T-cell (primary cell): ENCODE measurements around the gene LAG3. TPM values are rescaled to one million over a fixed set of nuclear protein-coding genes. Genes with fewer than 3 reads are reported as not detected.
A peak's percentile ranks its signal among the peaks of the same experiment; 100 is the strongest.

Experiments
- ATAC-seq, 4 experiments: fragments of 200-7000 bp in 3 of 4; fragments of 150-1000 bp in 1 of 4; cut with Tn5 transposase; replicated peaks in 1 of 4; 1 replicate in 3 of 4; 2 replicates in 1 of 4; pipeline ENCODE4 v1.10.0; 2021; ENCODE audit warnings: moderate library complexity in 3 of 4, mild to moderate bottlenecking in 2 of 4, moderate number of reproducible peaks in 1 of 4
- CTCF ChIA-PET, 2 donors: fragments of 300-600 bp; sonication (Branson Sonifier 250); formaldehyde crosslinking; loops; one replicate each; lab custom pipeline; 2022; ENCODE audit warnings: antibody characterized with exemption in 2 of 2; lab: Charles Lee
- POLR2A ChIA-PET, 2 donors: fragments of 300-600 bp; sonication (Branson Sonifier 250); formaldehyde crosslinking; loops; one replicate each; lab custom pipeline; 2022; ENCODE audit warnings: antibody characterized with exemption in 2 of 2; lab: Charles Lee
- DNase-seq, 35 experiments: peaks; one replicate each; pipeline versions ENCODE4 v3.0.0 to v3.0.0-alpha.2; 2013 to 2023
- H3K27ac ChIP-seq: one replicate; pipeline ENCODE4 v1.5.1; 2013; ENCODE audit warnings: low read length
- H3K27me3 ChIP-seq, 2 experiments: replicated peaks in 1 of 2; 1 replicate in 1 of 2; 2 replicates in 1 of 2; pipeline versions ENCODE4 v1.6.1 to v1.7.0; 2013; ENCODE audit warnings: low read length in 1 of 2, mixed read lengths in 1 of 2; ENCODE audit not compliant: control insufficient read depth in 2 of 2, insufficient read depth in 2 of 2; ENCODE audit errors: extremely low read depth in 1 of 2
- H3K36me3 ChIP-seq, 2 donors: 1 replicate in 1 of 2; 2 replicates in 1 of 2; pipeline versions ENCODE4 v1.6.1 to v1.7.0; 2013; ENCODE audit warnings: low read length in 1 of 2; ENCODE audit not compliant: control insufficient read depth in 2 of 2, insufficient read depth in 1 of 2; ENCODE audit errors: extremely low read depth in 1 of 2
- H3K4me1 ChIP-seq, 2 experiments: 1 replicate in 1 of 2; 2 replicates in 1 of 2; pipeline versions ENCODE4 v1.6.1 to v1.7.0; 2013; ENCODE audit warnings: low read length in 2 of 2, mixed read lengths in 1 of 2; ENCODE audit not compliant: insufficient read depth in 2 of 2, control insufficient read depth in 1 of 2; ENCODE audit errors: extremely low read depth in 1 of 2
- H3K4me3 ChIP-seq, 2 donors: 1 replicate in 1 of 2; 2 replicates in 1 of 2; pipeline versions ENCODE4 v1.5.1 to v1.7.0; 2013; ENCODE audit warnings: mild to moderate bottlenecking in 2 of 2, low read length in 1 of 2, moderate library complexity in 1 of 2; ENCODE audit not compliant: control insufficient read depth in 1 of 2; ENCODE audit errors: extremely low read depth in 1 of 2
- H3K9me3 ChIP-seq: 2 replicates; pipeline ENCODE4 v1.7.0; 2013
- H3K27ac Mint-ChIP-seq, 2 donors: one replicate each; pipeline ENCODE4 v1.8.0; 2020 to 2021; ENCODE audit warnings: mild to moderate bottlenecking in 2 of 2, mixed read lengths in 2 of 2
- H3K27me3 Mint-ChIP-seq, 2 donors: one replicate each; pipeline ENCODE4 v1.8.0; 2021 to 2022; ENCODE audit warnings: mixed read lengths in 2 of 2
- H3K36me3 Mint-ChIP-seq: one replicate; pipeline ENCODE4 v1.8.0; 2021; ENCODE audit warnings: mixed read lengths
- H3K4me1 Mint-ChIP-seq, 3 donors: one replicate each; pipeline ENCODE4 v1.8.0; 2020 to 2022; ENCODE audit warnings: mixed read lengths in 3 of 3, mild to moderate bottlenecking in 1 of 3
- H3K4me3 Mint-ChIP-seq, 3 donors: one replicate each; pipeline ENCODE4 v1.8.0; 2020 to 2022; ENCODE audit warnings: mild to moderate bottlenecking in 3 of 3, mixed read lengths in 3 of 3, moderate library complexity in 3 of 3
- H3K9me3 Mint-ChIP-seq, 3 donors: one replicate each; pipeline ENCODE4 v1.8.0; 2020 to 2022; ENCODE audit warnings: mixed read lengths in 3 of 3
- WGBS: methylation state at CpG from one replicate; pipeline ENCODE4 v1.1.5; 2013; ENCODE audit warnings: missing lambda C conversion rate; ENCODE audit not compliant: insufficient coverage; 5-methylcytosine and 5-hydroxymethylcytosine counted together
- total RNA-seq, 35 experiments: library from RNA in 6 of 35; stranded (reverse) in 6 of 35; fragments of 120-200 nt in 1 of 35; gene quantifications; one replicate each; pipeline versions ENCODE4 v1.2.1 to v1.2.4 and lab custom pipeline; 2013 to 2026

The LAG3 gene
- total RNA-seq, 5 donors from 2014 or later (not counting 1 experiment from before 2014, with no cell fraction given): 3.7 to 10.6 (median 7.3) TPM

DNA sequence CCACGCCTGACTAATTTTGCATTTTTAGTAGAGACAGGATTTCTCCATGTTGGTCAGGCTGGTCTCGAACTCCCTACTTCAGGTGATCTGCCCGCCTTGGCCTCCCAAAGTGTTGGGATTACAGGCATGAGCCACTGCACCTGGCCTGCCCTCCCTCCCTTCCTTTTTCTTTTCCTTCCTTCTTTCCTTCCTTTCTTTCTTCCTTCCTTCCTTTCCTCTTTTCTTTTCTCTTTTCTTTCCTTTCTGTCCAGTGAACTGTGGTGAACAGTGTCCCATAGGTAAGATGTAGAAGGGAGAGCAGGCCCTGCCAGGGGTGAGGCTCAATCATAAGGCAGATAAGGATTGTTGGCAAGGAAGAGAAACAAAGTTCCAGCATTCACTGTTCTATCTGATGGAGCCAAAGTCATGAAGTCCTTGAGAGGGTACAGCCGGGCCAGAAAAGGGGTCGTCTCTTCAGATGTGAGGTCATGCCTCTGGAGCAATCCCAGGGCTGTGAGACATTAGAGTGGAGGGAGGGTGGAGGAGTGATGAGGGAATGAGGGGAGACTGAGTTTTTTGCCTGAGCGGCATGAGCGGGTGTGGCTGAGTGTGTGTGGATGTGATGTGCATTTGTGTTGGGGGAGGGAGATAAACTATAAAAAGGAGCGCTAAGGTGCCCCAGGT lies 15.2 kb upstream of the LAG3 start:
- no peak overlapping the region for H3K4me3 ChIP-seq
- peaks cover 0 to 8% of the 10 kb centered on the region in 2 donors for H3K27me3 Mint-ChIP-seq
- 97% methylated on average over 7 of the region's 8 CpGs for whole genome bisulfite sequencing
- H3K4me1 ChIP-seq: peaks cover 2 to 15% of the 10 kb centered on the region in 2 experiments
- CTCF ChIA-PET: interaction anchor here in 1 of 2 donors (2.1 kb wide), 1 partner anchor 17 kb away, joined by 5 read pairs; no protein-coding TSS in a partner anchor
- H3K36me3 ChIP-seq: no peaks in the 10 kb centered on the region
- H3K27me3 ChIP-seq: peaks cover 0 to 10% of the 10 kb centered on the region in 2 experiments
- no peak overlapping the region for H3K4me3 Mint-ChIP-seq
- no peaks in the 10 kb centered on the region for H3K36me3 Mint-ChIP-seq
- H3K9me3 Mint-ChIP-seq: no peaks in the 10 kb centered on the region
- no peaks in the 10 kb centered on the region for H3K9me3 ChIP-seq
- H3K27ac Mint-ChIP-seq: no peak overlapping the region
- POLR2A ChIA-PET: no interaction called here
- ATAC-seq: no peak
- no peak overlapping the region for H3K27ac ChIP-seq
- H3K4me1 Mint-ChIP-seq: peaks cover 5 to 18% (median 14%) of the 10 kb centered on the region in 3 donors
- no peak for DNase-seq

DNA sequence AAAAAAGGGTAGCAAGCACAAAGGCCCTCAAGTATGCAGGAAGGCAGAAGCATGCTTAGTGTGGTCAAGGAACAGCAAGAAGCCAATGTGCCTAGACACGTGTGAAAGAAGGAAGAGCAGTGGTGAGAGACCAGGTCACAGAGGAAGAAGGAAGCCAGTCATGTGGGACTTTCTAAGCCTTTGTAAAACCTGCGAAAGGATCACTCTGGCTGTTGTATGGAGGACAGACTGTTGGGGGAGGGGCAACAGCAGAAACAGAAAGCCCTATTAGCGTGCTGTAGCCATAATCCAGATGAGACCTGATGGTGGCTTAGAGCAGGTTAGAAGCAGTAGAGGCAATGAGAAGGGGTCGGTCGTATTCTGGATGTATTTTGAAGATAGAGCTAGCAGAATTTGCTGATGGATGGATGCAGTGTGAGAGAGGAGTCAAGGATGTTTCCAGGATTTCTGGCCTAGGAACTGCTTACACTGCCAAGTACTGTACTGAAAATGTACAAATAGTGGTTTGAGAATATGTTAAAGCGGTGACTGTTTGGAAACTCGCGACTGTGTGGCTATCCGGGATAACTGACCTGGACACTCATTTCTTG lies 13.7 kb upstream of the LAG3 start:
- H3K27me3 ChIP-seq: peaks cover 0 to 10% of the 10 kb centered on the region in 2 experiments
- DNase-seq (no peak), ATAC-seq (no peak)
- H3K4me3 ChIP-seq: no peak overlapping the region
- H3K9me3 ChIP-seq: no peaks in the 10 kb centered on the region
- ChIA-PET POLR2A (no interaction called here), CTCF (interaction anchor here in 1 of 2 donors (2.1 kb wide), 1 partner anchor 16 kb away, joined by 5 read pairs; no protein-coding TSS in a partner anchor)
- H3K9me3 Mint-ChIP-seq: no peaks in the 10 kb centered on the region
- H3K36me3 Mint-ChIP-seq: no peaks in the 10 kb centered on the region
- peaks cover 2 to 12% (median 10%) of the 10 kb centered on the region in 3 donors for H3K4me1 Mint-ChIP-seq
- no peak overlapping the region for H3K4me3 Mint-ChIP-seq
- H3K4me1 ChIP-seq: peaks cover 0 to 5% of the 10 kb centered on the region in 2 experiments
- no peak overlapping the region for H3K27ac ChIP-seq
- H3K36me3 ChIP-seq: no peaks in the 10 kb centered on the region
- peaks cover 0 to 8% of the 10 kb centered on the region in 2 donors for H3K27me3 Mint-ChIP-seq
- no peak overlapping the region for H3K27ac Mint-ChIP-seq
- 79% methylated on average over 9 of the region's 9 CpGs for WGBS

DNA sequence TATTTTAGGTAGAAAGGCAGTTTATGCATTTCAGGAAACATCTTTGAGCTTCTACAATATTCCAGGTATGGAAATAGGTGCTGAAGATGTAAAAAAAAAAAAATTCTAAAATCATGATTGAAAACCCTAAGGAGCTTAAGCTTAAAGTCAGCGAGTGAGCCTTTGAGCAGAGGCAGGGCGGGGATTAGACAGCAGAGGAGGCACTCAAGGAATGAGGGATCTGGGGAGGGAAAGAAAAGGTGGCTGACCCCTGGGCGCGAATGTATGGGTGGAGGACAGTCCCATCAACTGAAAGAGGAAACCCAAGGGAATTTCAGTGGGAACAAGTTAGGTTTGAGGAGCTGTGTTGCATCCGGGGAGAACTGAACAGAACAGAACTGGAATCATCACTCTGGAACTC lies 12.6 kb upstream of the LAG3 start:
- Histone ChIP-seq H3K9me3 (no peaks in the 10 kb centered on the region), H3K4me3 (no peak overlapping the region), H3K4me1 (peaks cover 0 to 10% of the 10 kb centered on the region in 2 experiments), H3K27me3 (peaks cover 0 to 20% of the 10 kb centered on the region in 2 experiments), H3K36me3 (no peaks in the 10 kb centered on the region), H3K27ac (no peak overlapping the region)
- Mint-ChIP-seq H3K4me1 (peaks cover 7 to 17% (median 14%) of the 10 kb centered on the region in 3 donors), H3K4me3 (no peak overlapping the region), H3K27me3 (peaks cover 7 to 10% of the 10 kb centered on the region in 2 donors), H3K27ac (no peak overlapping the region), H3K36me3 (no peaks in the 10 kb centered on the region), H3K9me3 (no peaks in the 10 kb centered on the region)
- CTCF ChIA-PET: interaction anchor here (0.6 to 1.1 kb wide), 3 partner anchors 53 to 64 kb away, joined by 3 to 5 read pairs (median 4); no protein-coding TSS in a partner anchor
- 93% methylated on average over 5 of the region's 5 CpGs for WGBS
- POLR2A ChIA-PET: no interaction called here
- DNase-seq (no peak), ATAC-seq (no peak)

DNA sequence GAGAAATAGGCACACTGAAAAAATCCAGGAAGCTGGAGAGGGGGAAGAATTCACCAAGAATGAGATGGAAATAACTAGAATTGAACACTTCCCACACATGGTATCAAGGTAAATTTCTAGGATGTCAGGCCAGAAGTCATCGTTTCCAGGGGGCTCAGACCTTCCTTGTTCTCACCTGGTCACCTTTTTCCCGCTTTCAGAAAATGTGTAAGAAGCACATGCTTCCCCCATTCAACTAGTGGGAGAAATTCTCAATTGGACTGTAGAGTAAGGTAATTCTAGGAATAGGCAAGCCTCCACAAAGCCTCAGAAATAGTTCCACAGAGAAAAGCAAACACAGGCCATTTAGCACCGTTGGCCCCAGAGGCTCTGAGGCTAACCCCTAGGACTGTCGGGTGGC lies 8.9 kb upstream of the LAG3 start:
- no peak for ATAC-seq
- Histone ChIP-seq H3K27me3 (peaks cover 0 to 42% of the 10 kb centered on the region in 2 experiments), H3K27ac (no peak overlapping the region), H3K9me3 (no peaks in the 10 kb centered on the region), H3K4me3 (no peak overlapping the region), H3K4me1 (peaks cover 9 to 39% of the 10 kb centered on the region in 2 experiments), H3K36me3 (no peaks in the 10 kb centered on the region)
- no peaks in the 10 kb centered on the region for H3K9me3 Mint-ChIP-seq
- no peak overlapping the region for H3K27ac Mint-ChIP-seq
- H3K4me1 Mint-ChIP-seq: peaks cover 25 to 42% (median 41%) of the 10 kb centered on the region in 3 donors
- ChIA-PET POLR2A (interaction anchor here in 1 of 2 donors (0.6 kb wide), 1 partner anchor 33 kb away, joined by 3 read pairs; no protein-coding TSS in a partner anchor), CTCF (no interaction called here)
- H3K36me3 Mint-ChIP-seq: no peaks in the 10 kb centered on the region
- no peak for DNase-seq
- no CpG with 5 or more reads among the region's 4 CpGs for WGBS
- H3K4me3 Mint-ChIP-seq: no peak overlapping the region
- peaks cover 30 to 32% of the 10 kb centered on the region in 2 donors for H3K27me3 Mint-ChIP-seq

DNA sequence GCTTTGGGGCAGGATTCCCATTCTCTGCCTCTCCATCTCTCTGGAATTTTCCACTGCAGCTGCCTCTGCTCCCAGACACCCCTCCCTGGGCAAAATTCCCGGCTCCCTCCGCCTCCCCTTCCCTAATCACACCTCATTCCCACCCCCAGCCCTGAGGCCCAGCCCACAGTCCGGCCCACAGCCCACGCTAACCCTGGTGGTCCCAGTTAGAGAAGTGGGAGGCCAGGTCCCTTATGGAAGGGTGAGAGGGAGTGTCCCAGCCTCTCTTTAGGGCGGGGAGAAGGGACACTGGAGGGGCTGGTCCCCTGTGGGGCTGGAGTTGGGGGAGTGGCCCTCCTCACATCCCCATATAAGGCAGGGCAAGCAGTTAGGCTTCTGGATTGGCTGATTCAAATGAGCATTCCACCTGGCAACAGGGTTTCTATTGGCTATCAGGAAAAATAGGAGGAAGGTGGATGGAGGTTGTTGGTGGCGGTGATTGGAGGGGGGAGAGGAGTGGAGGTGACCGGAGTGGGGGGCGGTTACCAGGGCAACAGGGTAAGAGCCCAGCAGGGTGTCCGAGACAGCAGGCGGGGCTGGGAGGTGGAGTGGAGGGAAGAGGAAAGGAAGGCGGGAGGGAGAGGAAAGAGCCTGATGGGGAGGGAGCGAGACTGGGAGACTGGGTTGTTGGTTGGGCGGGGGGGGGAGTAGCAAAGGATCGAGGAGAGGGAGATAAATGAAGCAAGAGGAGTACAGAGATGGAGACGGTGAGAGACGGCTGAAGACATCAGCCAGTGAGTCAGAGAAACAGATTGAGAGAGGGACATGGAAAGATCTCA lies 8.1 kb upstream of the LAG3 start:
- WGBS: 19% methylated on average over 9 of the region's 16 CpGs
- ATAC-seq (peak; percentile 54 to 80 (median 58)), DNase-seq (peak in 29 of 35 experiments; percentile 17 to 77 (median 49))
- H3K9me3 Mint-ChIP-seq: no peaks in the 10 kb centered on the region
- H3K27me3 ChIP-seq: peaks cover 0 to 49% of the 10 kb centered on the region in 2 experiments
- H3K27me3 Mint-ChIP-seq: peaks cover 33 to 37% of the 10 kb centered on the region in 2 donors
- peaks cover 25 to 40% (median 35%) of the 10 kb centered on the region in 3 donors for H3K4me1 Mint-ChIP-seq
- no peaks in the 10 kb centered on the region for H3K9me3 ChIP-seq
- H3K36me3 Mint-ChIP-seq: no peaks in the 10 kb centered on the region
- POLR2A ChIA-PET: no interaction called here
- H3K4me1 ChIP-seq: peaks cover 9 to 44% of the 10 kb centered on the region in 2 experiments
- H3K4me3 ChIP-seq: peak overlapping the region in 1 of 2 donors; percentile 10
- H3K4me3 Mint-ChIP-seq: peak overlapping the region; percentile 13 to 76 (median 31)
- no peak overlapping the region for H3K27ac ChIP-seq
- CTCF ChIA-PET: interaction anchor here (2.7 to 2.9 kb wide), 2 partner anchors 10 to 11 kb away, joined by 14 to 22 read pairs; partner anchors contain the start of gene MLF2 (in 2 of the 2)
- H3K36me3 ChIP-seq: no peaks in the 10 kb centered on the region
- H3K27ac Mint-ChIP-seq: peak overlapping the region in 1 of 2 donors; percentile 43
